ENCODE measurements around the gene HSP90AA1.
"Not testable (repeated sequence)": the region's sequence is repeated elsewhere in the genome, so short reads cannot be mapped to it uniquely, and the experiment has no call there.

Gene HSP90AA1

GRCh38 chr14:102086972-102087761, at the start of gene HSP90AA1:
Gene HSP90AA1 (minus strand): TSS chr14:102087044. CDS start chr14:102086378, 666 bp downstream.
- Histone ChIP-seq H4K20me1 (ENCODE audit: insufficient read depth, low read length) (peaks cover 43% of the 10 kb centered on the region), H3K9ac (ENCODE audit: low read depth, low read length) (peak within 1 kb of the TSS; percentile 99), H3K27ac (ENCODE audit: low read length) (peak within 1 kb of the TSS; percentile 94), H3K9me3 (ENCODE audit: insufficient read depth, low read length, severe bottlenecking) (no peaks in the 10 kb centered on the region), H3K27me3 (ENCODE audit: insufficient read depth, low read length, poor library complexity) (no peaks in the 10 kb centered on the region), H3K79me2 (ENCODE audit: insufficient read depth, low read length) (peaks cover 58% of the 10 kb centered on the region), H2AFZ (ENCODE audit: low read depth, low read length) (peak within 1 kb of the TSS; percentile 60), H3K4me3 (ENCODE audit: low read depth in 1 of 2, low read length in 2 of 2) (peak within 1 kb of the TSS; percentile 86 to 90), H3K36me3 (ENCODE audit: insufficient read depth, low read length) (peaks cover 43% of the 10 kb centered on the region), H3K4me1 (ENCODE audit: insufficient read depth, low read length) (peaks cover 57% of the 10 kb centered on the region), H3K4me2 (ENCODE audit: insufficient read depth, low read length) (peak within 1 kb of the TSS; percentile 94)
- peak; percentile 59 for ATAC-seq (ENCODE audit: insufficient read depth, low read depth)
- peak; percentile 96 for DNase-seq
- TF ChIP-seq CTCF (IDR thresholded peaks at IDR 0.05; ENCODE audit: borderline replicate concordance, extremely low read depth, low read length, poor library complexity, severe bottlenecking) (peak; percentile 12), EZH2 (IDR thresholded peaks at IDR 0.05; ENCODE audit: borderline replicate concordance, low read depth, low read length, severe bottlenecking) (no peak)

- not testable (repeated sequence) for H4K20me1 ChIP-seq (ENCODE audit: insufficient read depth, low read length); H3K79me2 ChIP-seq (ENCODE audit: insufficient read depth, low read length); H3K9ac ChIP-seq (ENCODE audit: low read depth, low read length); H3K27ac ChIP-seq (ENCODE audit: low read length); ATAC-seq (ENCODE audit: insufficient read depth, low read depth); H2AFZ ChIP-seq (ENCODE audit: low read depth, low read length); H3K4me2 ChIP-seq (ENCODE audit: insufficient read depth, low read length); H3K36me3 ChIP-seq (ENCODE audit: insufficient read depth, low read length); H3K4me3 ChIP-seq (ENCODE audit: low read depth in 1 of 2, low read length in 2 of 2); DNase-seq; H3K27me3 ChIP-seq (ENCODE audit: insufficient read depth, low read length, poor library complexity); H3K9me3 ChIP-seq (ENCODE audit: insufficient read depth, low read length, severe bottlenecking)
- H3K4me1 ChIP-seq (ENCODE audit: insufficient read depth, low read length), result peaks cover 11% of the 10 kb centered on the region
Measured at GRCh38 chr14:102135456-102135855, 48.6 kb upstream of the HSP90AA1 start.

- H3K27me3 ChIP-seq (ENCODE audit: insufficient read depth, low read length, poor library complexity); H3K9me3 ChIP-seq (ENCODE audit: insufficient read depth, low read length, severe bottlenecking): not testable (repeated sequence)
- DNase-seq, result peak; percentile 13
Measured at GRCh38 chr14:102134719-102135118, 47.9 kb upstream of the HSP90AA1 start.

GRCh38 chr14:102134021-102134420, 47.2 kb upstream of the HSP90AA1 start:
- H3K4me2 ChIP-seq (ENCODE audit: insufficient read depth, low read length); H3K36me3 ChIP-seq (ENCODE audit: insufficient read depth, low read length); H3K27ac ChIP-seq (ENCODE audit: low read length); H3K9me3 ChIP-seq (ENCODE audit: insufficient read depth, low read length, severe bottlenecking); H4K20me1 ChIP-seq (ENCODE audit: insufficient read depth, low read length); DNase-seq; H3K79me2 ChIP-seq (ENCODE audit: insufficient read depth, low read length); ATAC-seq (ENCODE audit: insufficient read depth, low read depth); H3K4me1 ChIP-seq (ENCODE audit: insufficient read depth, low read length); H2AFZ ChIP-seq (ENCODE audit: low read depth, low read length); H3K27me3 ChIP-seq (ENCODE audit: insufficient read depth, low read length, poor library complexity); H3K4me3 ChIP-seq (ENCODE audit: low read depth in 1 of 2, low read length in 2 of 2); H3K9ac ChIP-seq (ENCODE audit: low read depth, low read length): not testable (repeated sequence)

More at GRCh38 chr14:102134719-102135118, 47.9 kb upstream of the HSP90AA1 start:
- not testable (repeated sequence) for H3K9ac ChIP-seq (ENCODE audit: low read depth, low read length); H3K4me3 ChIP-seq (ENCODE audit: low read depth in 1 of 2, low read length in 2 of 2); H3K4me2 ChIP-seq (ENCODE audit: insufficient read depth, low read length); H4K20me1 ChIP-seq (ENCODE audit: insufficient read depth, low read length); ATAC-seq (ENCODE audit: insufficient read depth, low read depth); H3K79me2 ChIP-seq (ENCODE audit: insufficient read depth, low read length); H3K36me3 ChIP-seq (ENCODE audit: insufficient read depth, low read length); H2AFZ ChIP-seq (ENCODE audit: low read depth, low read length); H3K27ac ChIP-seq (ENCODE audit: low read length)
- H3K4me1 ChIP-seq (ENCODE audit: insufficient read depth, low read length), result peaks cover 11% of the 10 kb centered on the region

GRCh38 chr14:102131741-102132140, 44.9 kb upstream of the HSP90AA1 start:
- no peaks in the 10 kb centered on the region for H3K9me3 ChIP-seq (ENCODE audit: insufficient read depth, low read length, severe bottlenecking)
- TF ChIP-seq EZH2 (IDR thresholded peaks at IDR 0.05; ENCODE audit: borderline replicate concordance, low read depth, low read length, severe bottlenecking) (no peak), CTCF (IDR thresholded peaks at IDR 0.05; ENCODE audit: borderline replicate concordance, extremely low read depth, low read length, poor library complexity, severe bottlenecking) (no peak)

More at GRCh38 chr14:102131741-102132140, 44.9 kb upstream of the HSP90AA1 start:
- ATAC-seq (ENCODE audit: insufficient read depth, low read depth), result no peak
- Histone ChIP-seq H3K79me2 (ENCODE audit: insufficient read depth, low read length) (no peaks in the 10 kb centered on the region), H3K27ac (ENCODE audit: low read length) (no peak overlapping the region), H4K20me1 (ENCODE audit: insufficient read depth, low read length) (no peaks in the 10 kb centered on the region), H3K36me3 (ENCODE audit: insufficient read depth, low read length) (no peaks in the 10 kb centered on the region), H3K27me3 (ENCODE audit: insufficient read depth, low read length, poor library complexity) (no peaks in the 10 kb centered on the region), H3K4me2 (ENCODE audit: insufficient read depth, low read length) (no peak overlapping the region), H2AFZ (ENCODE audit: low read depth, low read length) (no peak overlapping the region), H3K4me1 (ENCODE audit: insufficient read depth, low read length) (no peaks in the 10 kb centered on the region), H3K9ac (ENCODE audit: low read depth, low read length) (no peak overlapping the region), H3K4me3 (ENCODE audit: low read depth in 1 of 2, low read length in 2 of 2) (no peak overlapping the region)
- no peak for DNase-seq
